Measurements from ENCODE around the gene RBM27.

- TF ChIP-seq REST (IDR thresholded peaks at IDR 0.05; ENCODE audit: insufficient read depth in 1 of 2, low read depth in 2 of 2, low read length in 2 of 2) (no peak), TAF1 (IDR thresholded peaks at IDR 0.05; ENCODE audit: borderline replicate concordance, insufficient read depth, low read length) (no peak), POLR2AphosphoS5 (IDR thresholded peaks at IDR 0.05; ENCODE audit: low read depth, low read length) (no peak)
Observed at GRCh38 chr5:146196459-146197048, 6.9 kb upstream of the RBM27 start.

Measured in PFSK-1 (cell line).